HCT116 (cell line): ENCODE results near the gene B4GALT3.
A peak's percentile ranks its signal among the peaks of the same experiment; 100 is the strongest.

Experiments used
- EZH2 ChIP-seq: fragments of 200-600 bp; sonication (generic); IDR thresholded peaks from 2 replicates; pipeline ENCODE4 v1.6.1; 2017; ENCODE audit warnings: antibody characterized with exemption, mixed run types
- POLR2AphosphoS5 ChIP-seq: IDR thresholded peaks from 2 replicates; pipeline ENCODE4 v1.6.1; 2011; ENCODE audit warnings: mild to moderate bottlenecking, low read depth, low read length, moderate library complexity
- RAD21 ChIP-seq: IDR thresholded peaks from 2 replicates; pipeline ENCODE4 v1.6.1; 2012; ENCODE audit warnings: low read depth, mild to moderate bottlenecking
- SP1 ChIP-seq: IDR thresholded peaks from 2 replicates; pipeline ENCODE4 v1.6.1; 2012; ENCODE audit warnings: low read depth
- SRF ChIP-seq: IDR thresholded peaks from 2 replicates; pipeline ENCODE4 v1.6.1; 2012; ENCODE audit warnings: low read depth
- YY1 ChIP-seq: IDR thresholded peaks from 2 replicates; pipeline ENCODE4 v1.6.1; 2011; ENCODE audit warnings: low read length, low read depth, moderate library complexity, mild to moderate bottlenecking; ENCODE audit not compliant: insufficient replicate concordance; ENCODE audit errors: extremely low read depth
- ZNF274 ChIP-seq: fragments of 200-500 bp; sonication (Bioruptor generic); IDR thresholded peaks from 2 replicates; pipeline ENCODE4 v1.6.1; 2014; ENCODE audit warnings: mild to moderate bottlenecking, low read depth, low read length, inconsistent platforms
- TF ChIP-seq, protein P1 (sequence below): IDR thresholded peaks from 2 replicates; pipeline ENCODE4 v1.6.1; 2012; ENCODE audit warnings: low read depth
- TF ChIP-seq, protein P2 (sequence below): IDR thresholded peaks from 2 replicates; pipeline ENCODE4 v1.6.1; 2012
- TF ChIP-seq, protein P3 (sequence below), 3 experiments: fragments of 200-600 bp in 1 of 3; sonication (generic) in 1 of 3; IDR thresholded peaks in 2 of 3; conservative IDR thresholded peaks in 1 of 3; 2 replicates each; pipeline ENCODE4 v1.5.1; 2012 to 2017; ENCODE audit warnings: low read depth in 2 of 3, low read length in 2 of 3, antibody characterized with exemption in 1 of 3, borderline replicate concordance in 1 of 3, control low read depth in 1 of 3, mild to moderate bottlenecking in 1 of 3, mixed read lengths in 1 of 3, mixed run types in 1 of 3, moderate library complexity in 1 of 3; ENCODE audit not compliant: insufficient read depth in 1 of 3

DNA sequence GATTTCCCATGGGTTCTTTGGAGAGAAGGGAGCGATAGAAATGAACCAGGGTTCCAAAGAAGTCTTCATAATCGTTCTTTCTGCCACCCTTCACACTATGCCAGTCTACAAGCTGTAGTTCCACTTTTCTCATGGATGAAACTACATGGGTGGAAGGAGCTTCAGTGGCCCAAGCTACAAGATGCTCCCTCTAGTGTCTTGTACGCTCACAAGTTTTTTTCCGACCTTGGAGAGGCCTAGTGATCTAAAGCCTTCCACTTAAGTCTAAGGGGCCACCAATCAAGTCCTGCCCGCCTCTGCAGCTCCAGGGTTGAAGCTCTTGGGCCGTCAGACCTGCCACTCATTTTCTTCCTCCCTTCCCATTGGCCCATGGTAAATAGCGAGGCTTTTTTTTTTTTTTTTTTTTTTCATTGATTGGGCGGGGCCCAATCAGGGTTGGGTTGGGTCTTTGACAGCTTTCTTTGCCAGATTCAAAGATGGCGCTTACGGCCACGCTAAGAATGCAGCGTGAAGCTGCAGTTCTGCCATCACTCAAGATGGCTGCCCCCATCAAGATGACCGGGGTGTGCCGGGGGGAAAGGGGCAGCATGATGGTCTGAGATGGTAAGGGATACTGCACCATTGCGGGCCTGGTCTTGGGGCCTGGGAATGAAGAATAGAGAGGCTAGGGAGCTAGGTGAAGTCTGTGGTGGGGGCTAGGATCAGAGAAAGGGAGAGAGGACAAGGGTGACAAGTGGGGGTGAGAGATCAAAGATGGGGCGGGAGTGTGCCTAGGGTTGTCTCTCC is 48.4 kb upstream of the B4GALT3 start, which contains the start of gene TOMM40L:
- TF ChIP-seq YY1, result peak; percentile 100
- no peak for TF ChIP-seq EZH2
- TF ChIP-seq, protein P1, sequence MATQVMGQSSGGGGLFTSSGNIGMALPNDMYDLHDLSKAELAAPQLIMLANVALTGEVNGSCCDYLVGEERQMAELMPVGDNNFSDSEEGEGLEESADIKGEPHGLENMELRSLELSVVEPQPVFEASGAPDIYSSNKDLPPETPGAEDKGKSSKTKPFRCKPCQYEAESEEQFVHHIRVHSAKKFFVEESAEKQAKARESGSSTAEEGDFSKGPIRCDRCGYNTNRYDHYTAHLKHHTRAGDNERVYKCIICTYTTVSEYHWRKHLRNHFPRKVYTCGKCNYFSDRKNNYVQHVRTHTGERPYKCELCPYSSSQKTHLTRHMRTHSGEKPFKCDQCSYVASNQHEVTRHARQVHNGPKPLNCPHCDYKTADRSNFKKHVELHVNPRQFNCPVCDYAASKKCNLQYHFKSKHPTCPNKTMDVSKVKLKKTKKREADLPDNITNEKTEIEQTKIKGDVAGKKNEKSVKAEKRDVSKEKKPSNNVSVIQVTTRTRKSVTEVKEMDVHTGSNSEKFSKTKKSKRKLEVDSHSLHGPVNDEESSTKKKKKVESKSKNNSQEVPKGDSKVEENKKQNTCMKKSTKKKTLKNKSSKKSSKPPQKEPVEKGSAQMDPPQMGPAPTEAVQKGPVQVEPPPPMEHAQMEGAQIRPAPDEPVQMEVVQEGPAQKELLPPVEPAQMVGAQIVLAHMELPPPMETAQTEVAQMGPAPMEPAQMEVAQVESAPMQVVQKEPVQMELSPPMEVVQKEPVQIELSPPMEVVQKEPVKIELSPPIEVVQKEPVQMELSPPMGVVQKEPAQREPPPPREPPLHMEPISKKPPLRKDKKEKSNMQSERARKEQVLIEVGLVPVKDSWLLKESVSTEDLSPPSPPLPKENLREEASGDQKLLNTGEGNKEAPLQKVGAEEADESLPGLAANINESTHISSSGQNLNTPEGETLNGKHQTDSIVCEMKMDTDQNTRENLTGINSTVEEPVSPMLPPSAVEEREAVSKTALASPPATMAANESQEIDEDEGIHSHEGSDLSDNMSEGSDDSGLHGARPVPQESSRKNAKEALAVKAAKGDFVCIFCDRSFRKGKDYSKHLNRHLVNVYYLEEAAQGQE, result no peak
- TF ChIP-seq POLR2AphosphoS5, result no peak; the same call in 1 of the 2 replicates
- TF ChIP-seq, protein P2, sequence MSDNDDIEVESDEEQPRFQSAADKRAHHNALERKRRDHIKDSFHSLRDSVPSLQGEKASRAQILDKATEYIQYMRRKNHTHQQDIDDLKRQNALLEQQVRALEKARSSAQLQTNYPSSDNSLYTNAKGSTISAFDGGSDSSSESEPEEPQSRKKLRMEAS, result no peak
- TF ChIP-seq ZNF274, result no peak
- TF ChIP-seq, protein P3, sequence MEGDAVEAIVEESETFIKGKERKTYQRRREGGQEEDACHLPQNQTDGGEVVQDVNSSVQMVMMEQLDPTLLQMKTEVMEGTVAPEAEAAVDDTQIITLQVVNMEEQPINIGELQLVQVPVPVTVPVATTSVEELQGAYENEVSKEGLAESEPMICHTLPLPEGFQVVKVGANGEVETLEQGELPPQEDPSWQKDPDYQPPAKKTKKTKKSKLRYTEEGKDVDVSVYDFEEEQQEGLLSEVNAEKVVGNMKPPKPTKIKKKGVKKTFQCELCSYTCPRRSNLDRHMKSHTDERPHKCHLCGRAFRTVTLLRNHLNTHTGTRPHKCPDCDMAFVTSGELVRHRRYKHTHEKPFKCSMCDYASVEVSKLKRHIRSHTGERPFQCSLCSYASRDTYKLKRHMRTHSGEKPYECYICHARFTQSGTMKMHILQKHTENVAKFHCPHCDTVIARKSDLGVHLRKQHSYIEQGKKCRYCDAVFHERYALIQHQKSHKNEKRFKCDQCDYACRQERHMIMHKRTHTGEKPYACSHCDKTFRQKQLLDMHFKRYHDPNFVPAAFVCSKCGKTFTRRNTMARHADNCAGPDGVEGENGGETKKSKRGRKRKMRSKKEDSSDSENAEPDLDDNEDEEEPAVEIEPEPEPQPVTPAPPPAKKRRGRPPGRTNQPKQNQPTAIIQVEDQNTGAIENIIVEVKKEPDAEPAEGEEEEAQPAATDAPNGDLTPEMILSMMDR (IDR thresholded peaks at IDR 0.05 in 2 of 3, conservative IDR thresholded peaks at IDR 0.05 in 1 of 3; ENCODE audit: borderline replicate concordance in 1 of 3, insufficient read depth in 1 of 3, low read depth in 2 of 3, low read length in 2 of 3), result peak; percentile 51 to 58 (median 58); a peak in 5 of 6 replicates
- TF ChIP-seq RAD21, result peak; percentile 54
- TF ChIP-seq SRF, result no peak
- peak; percentile 99 for TF ChIP-seq SP1
